OCI-LY7 (cell line): ENCODE data around the gene RIPK4. TPM values are rescaled to one million over a fixed set of nuclear protein-coding genes. Genes with fewer than 3 reads are reported as not detected.

Experiments used
- BruUV-seq: library from RNA; stranded (reverse); fragments of 400-500 nt; replicated peaks from 2 replicates; lab custom pipeline; 2021; lab: Mats Ljungman, UMichigan
- CTCF ChIA-PET: fragments of 300-600 bp; sonication (Branson Sonifier 250); formaldehyde crosslinking; loops from one replicate; lab custom pipeline; 2022; ENCODE audit warnings: antibody characterized with exemption; ENCODE audit not compliant: unreplicated experiment; lab: Charles Lee
- POLR2A ChIA-PET: fragments of 300-600 bp; sonication (Branson Sonifier 250); formaldehyde crosslinking; loops from one replicate; lab custom pipeline; 2022; ENCODE audit warnings: antibody characterized with exemption; lab: Charles Lee
- DNase-seq: peaks from one replicate; pipeline ENCODE4 v3.0.0-alpha.2; 2015; ENCODE audit warnings: low spot score
- H2AFZ ChIP-seq: fragments of 200-600 bp; sonication (generic), shearing (Covaris generic); 2 replicates; pipeline ENCODE4 v1.6.1; 2014; ENCODE audit warnings: mild to moderate bottlenecking, antibody characterized with exemption, low read length, moderate library complexity
- H3K27ac ChIP-seq: fragments of 200-600 bp; sonication (generic); 2 replicates; pipeline ENCODE4 v1.5.1; 2014; ENCODE audit warnings: mixed run types, low read depth, mild to moderate bottlenecking, moderate library complexity, low read length, inconsistent platforms; ENCODE audit not compliant: poor library complexity, severe bottlenecking
- H3K36me3 ChIP-seq: fragments of 200-600 bp; sonication (generic); 2 replicates; pipeline ENCODE4 v1.6.1; 2014; ENCODE audit warnings: mild to moderate bottlenecking, antibody characterized with exemption, low read length, moderate library complexity, mixed read lengths; ENCODE audit not compliant: insufficient read depth
- H3K4me1 ChIP-seq: fragments of 200-600 bp; sonication (generic); 2 replicates; pipeline ENCODE4 v1.5.1; 2014; ENCODE audit warnings: mild to moderate bottlenecking, low read length; ENCODE audit not compliant: insufficient read depth, poor library complexity, severe bottlenecking
- H3K4me2 ChIP-seq: fragments of 200-600 bp; sonication (generic); 2 replicates; pipeline ENCODE4 v1.6.1; 2014; ENCODE audit warnings: mild to moderate bottlenecking, low read length
- H3K4me3 ChIP-seq: fragments of 200-600 bp; sonication (generic); 2 replicates; pipeline ENCODE4 v1.5.1; 2014; ENCODE audit warnings: mild to moderate bottlenecking, low read depth, low read length; ENCODE audit not compliant: poor library complexity, severe bottlenecking
- H3K79me2 ChIP-seq: fragments of 200-600 bp; sonication (generic); 2 replicates; pipeline ENCODE4 v1.6.1; 2016; ENCODE audit warnings: low read depth, mild to moderate bottlenecking, low read length, moderate library complexity, mixed read lengths; ENCODE audit not compliant: insufficient read depth
- H3K9me2 ChIP-seq: fragments of 200-600 bp; sonication (generic); 2 replicates; pipeline ENCODE4 v1.6.1; 2016; ENCODE audit warnings: mild to moderate bottlenecking, low read length, mixed read lengths; ENCODE audit not compliant: insufficient read depth
- H3K9me3 ChIP-seq: fragments of 200-600 bp; sonication (generic); 2 replicates; pipeline ENCODE4 v1.6.1; 2014; ENCODE audit warnings: mild to moderate bottlenecking, mixed run types, low read length, mixed read lengths
- H4K20me1 ChIP-seq: fragments of 200-600 bp; sonication (generic); 2 replicates; pipeline ENCODE4 v1.6.1; 2014; ENCODE audit warnings: mild to moderate bottlenecking, antibody characterized with exemption, low read length, moderate library complexity, mixed read lengths; ENCODE audit not compliant: insufficient read depth
- CTCF ChIP-seq: fragments of 200-600 bp; sonication (generic); conservative IDR thresholded peaks from 2 replicates; pipeline ENCODE4 v1.5.1; 2014; ENCODE audit warnings: mild to moderate bottlenecking, antibody characterized with exemption, low read length, moderate library complexity, mixed read lengths
- EZH2phosphoT487 ChIP-seq: fragments of 200-600 bp; sonication (generic); IDR thresholded peaks from 2 replicates; pipeline ENCODE4 v1.6.1; 2018; ENCODE audit warnings: low read depth, borderline replicate concordance, mild to moderate bottlenecking, mixed run types, antibody characterized with exemption, low read length, moderate library complexity, mixed read lengths
- intact Hi-C: fragments of 100-400 bp; cut with micrococcal nuclease; formaldehyde crosslinking; loops from one replicate; pipeline ENCODE4 v1.10.0; 2022; ENCODE audit not compliant: unreplicated experiment
- total RNA-seq, 2 experiments: library from RNA; depleted of rRNA in 1 of 2; stranded (reverse); fragments of >200 nt in 1 of 2; shearing (Covaris generic) in 1 of 2; gene quantifications; 2 replicates each; pipeline ENCODE4 v1.2.3, GENCODE V29; 2014 to 2022

Gene RIPK4
- total RNA-seq, 2 experiments from 2014 or later, result 0.08 to 0.19 TPM

- POLR2A ChIA-PET, result no interaction called here
- no peak for DNase-seq
- H3K79me2 ChIP-seq, result no peaks in the 10 kb centered on the region
- no peak for TF ChIP-seq EZH2phosphoT487
- TF ChIP-seq CTCF, result no peak
- peaks cover 82% of the 10 kb centered on the region for H3K36me3 ChIP-seq
- no peak overlapping the region for H2AFZ ChIP-seq
- no peak overlapping the region for H3K27ac ChIP-seq
- H3K4me2 ChIP-seq, result no peak overlapping the region
- no peaks in the 10 kb centered on the region for H3K4me1 ChIP-seq
- no peak overlapping the region for H3K4me3 ChIP-seq
- intact Hi-C loops, result no loop called here
- CTCF ChIA-PET, result no interaction called here
- BruUV-seq, result no TSS peak
- H3K9me3 ChIP-seq, result 0 out of 2 replicates have a peak, but pooled peaks cover 7% of the 10 kb centered on the region
- no peaks in the 10 kb centered on the region for H4K20me1 ChIP-seq
- no peaks in the 10 kb centered on the region for H3K9me2 ChIP-seq
These were observed 37.5 kb upstream of the RIPK4 start for GRCh38 chr21:41804381-41804780.

- H4K20me1 ChIP-seq, result no peaks in the 10 kb centered on the region
- no peaks in the 10 kb centered on the region for H3K9me2 ChIP-seq
- H3K36me3 ChIP-seq, result peaks cover 84% of the 10 kb centered on the region
- DNase-seq, result no peak
- H3K4me1 ChIP-seq, result no peaks in the 10 kb centered on the region
- H3K4me3 ChIP-seq, result no peak overlapping the region
- no peak overlapping the region for H2AFZ ChIP-seq
- no peak overlapping the region for H3K4me2 ChIP-seq
- H3K79me2 ChIP-seq, result no peaks in the 10 kb centered on the region
- intact Hi-C loops, result no loop called here
- no peak overlapping the region for H3K27ac ChIP-seq
- TF ChIP-seq CTCF (no peak), EZH2phosphoT487 (no peak)
- ChIA-PET CTCF (no interaction called here), POLR2A (no interaction called here)
- BruUV-seq, result no TSS peak
- 0 out of 2 replicates have a peak, but pooled peaks cover 7% of the 10 kb centered on the region for H3K9me3 ChIP-seq
These were observed 36.5 kb upstream of the RIPK4 start for GRCh38 chr21:41803316-41803715.

GRCh38 chr21:41802684-41803083 is 35.8 kb upstream of the RIPK4 start:
- intact Hi-C loops, result no loop called here
- Histone ChIP-seq H3K27ac (no peak overlapping the region), H4K20me1 (no peaks in the 10 kb centered on the region), H3K9me3 (0 out of 2 replicates have a peak, but pooled peaks cover 7% of the 10 kb centered on the region), H3K36me3 (peaks cover 83% of the 10 kb centered on the region), H3K79me2 (no peaks in the 10 kb centered on the region), H3K4me3 (no peak overlapping the region), H3K9me2 (no peaks in the 10 kb centered on the region), H3K4me1 (no peaks in the 10 kb centered on the region), H3K4me2 (no peak overlapping the region), H2AFZ (no peak overlapping the region)
- CTCF ChIA-PET, result no interaction called here
- TF ChIP-seq EZH2phosphoT487 (no peak), CTCF (no peak)
- no peak for DNase-seq
- no TSS peak for BruUV-seq
- POLR2A ChIA-PET, result no interaction called here
